ENCODE results near the gene NEK11. TPM values are rescaled to one million over a fixed set of nuclear protein-coding genes. Genes with fewer than 3 reads are reported as not detected.

Gene NEK11
- total RNA-seq, 6 experiments from 2014 or later, result 2.5 to 4.0 (median 3.1) TPM

- Mint-ChIP-seq H3K4me1 (ENCODE audit: low read depth) (peaks cover 5% of the 10 kb centered on the region; the same call in 1 of the 2 replicates), H3K9me3 (no peaks in the 10 kb centered on the region), H3K27ac (no peak overlapping the region), H3K27me3 (ENCODE audit: insufficient read depth) (no peaks in the 10 kb centered on the region), H3K4me3 (no peak overlapping the region), H3K36me3 (ENCODE audit: low read depth) (no peaks in the 10 kb centered on the region; the same call in 1 of the 2 replicates)
- no peak for TF ChIP-seq CTCF (IDR thresholded peaks at IDR 0.05)
- DNase-seq, result no peak
These were observed 367.7 kb downstream of the NEK11 start for GRCh38 chr3:131394400-131394799.

- no peak for DNase-seq
- Mint-ChIP-seq H3K27me3 (ENCODE audit: insufficient read depth) (no peaks in the 10 kb centered on the region), H3K4me3 (no peak overlapping the region), H3K4me1 (ENCODE audit: low read depth) (peaks cover 11% of the 10 kb centered on the region), H3K27ac (no peak overlapping the region), H3K36me3 (ENCODE audit: low read depth) (no peaks in the 10 kb centered on the region; the same call in 1 of the 2 replicates), H3K9me3 (no peaks in the 10 kb centered on the region)
- TF ChIP-seq CTCF (IDR thresholded peaks at IDR 0.05), result no peak
These were observed 369.5 kb downstream of the NEK11 start for GRCh38 chr3:131396170-131396569.

GRCh38 chr3:131397889-131398288 is 371.2 kb downstream of the NEK11 start:
- Mint-ChIP-seq H3K9me3 (no peaks in the 10 kb centered on the region), H3K4me1 (ENCODE audit: low read depth) (peaks cover 28% of the 10 kb centered on the region), H3K27ac (no peak overlapping the region), H3K4me3 (no peak overlapping the region), H3K27me3 (ENCODE audit: insufficient read depth) (no peaks in the 10 kb centered on the region), H3K36me3 (ENCODE audit: low read depth) (no peaks in the 10 kb centered on the region; the same call in 1 of the 2 replicates)
- TF ChIP-seq CTCF (IDR thresholded peaks at IDR 0.05), result no peak
- DNase-seq, result no peak

Other genes starting within 250 kb of the NEK11 start
- gene ATP2C1, start 132.8 kb upstream of the NEK11 start, total RNA-seq (2021; fragmentation: NEBNext Ultra II Directional; extraction: Animal tissue kit (Norgen Biotek cat#: 25700)), result 100 to 1,000 TPM; 101 to 124 (median 112) TPM
- 1 to 10 TPM; 3.4 to 5.2 (median 4.0) TPM for gene ASTE1, start 52 bp upstream of the NEK11 start, total RNA-seq (2021; fragmentation: NEBNext Ultra II Directional; extraction: Animal tissue kit (Norgen Biotek cat#: 25700))

All from HFFc6 (cell line).